Fibroblast of upper back skin (primary cell): Measurements from ENCODE around the gene POLH.
"Not testable (repeated sequence)": the region's sequence is repeated elsewhere in the genome, so short reads cannot be mapped to it uniquely, and the experiment has no call there.

Experiments
- DNase-seq: peaks from one replicate; pipeline ENCODE4 v3.0.0-alpha.2; 2013

The POLH gene

GRCh38 chr6:43634702-43635303 lies 58.8 kb downstream of the POLH start:
- no peak for DNase-seq

DNA sequence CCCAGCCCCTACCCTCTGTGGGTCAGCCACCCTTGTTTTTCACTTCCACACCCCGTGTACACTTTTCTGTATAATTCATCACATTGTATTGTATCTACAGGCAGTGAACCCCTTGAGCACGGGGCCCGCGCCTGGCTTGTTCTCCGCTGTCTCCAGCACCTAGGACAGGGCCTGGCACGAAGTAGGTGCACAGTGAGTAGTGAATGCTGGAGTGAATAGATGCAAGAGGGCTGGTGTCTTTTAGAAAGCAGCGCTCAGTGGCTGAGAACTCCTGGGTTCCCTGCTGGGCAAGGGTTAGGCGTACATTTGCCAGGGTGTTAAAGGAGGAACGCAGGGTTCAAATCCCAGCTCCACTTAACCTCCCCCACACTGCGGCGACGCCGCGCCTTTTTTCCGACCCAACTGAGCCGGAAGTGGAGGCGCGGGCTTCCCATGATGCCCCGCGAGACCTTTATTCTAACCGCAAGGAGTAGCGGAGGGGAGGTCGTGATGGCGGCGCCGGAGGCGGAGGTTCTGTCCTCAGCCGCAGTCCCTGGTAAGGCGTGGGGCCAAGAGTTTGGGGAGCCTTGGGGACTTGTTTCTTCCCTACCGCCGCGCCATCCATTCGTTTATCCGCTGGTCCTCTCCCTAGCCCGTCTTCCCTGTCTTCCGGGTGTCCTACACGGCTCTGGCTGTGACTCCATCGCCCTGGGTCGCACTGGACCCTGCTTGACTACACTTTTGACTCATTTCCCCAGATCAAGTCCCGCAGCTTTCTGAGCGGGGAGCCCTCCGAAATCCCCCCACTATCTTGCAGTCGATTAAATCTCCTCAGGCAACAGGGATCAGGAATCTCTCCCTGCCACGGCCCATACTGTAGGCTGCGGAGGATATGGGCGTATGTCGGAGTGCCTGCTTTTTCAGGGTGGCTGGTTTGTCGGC lies 59.7 kb downstream of the POLH start, which contains the start of gene MAD2L1BP:
Gene MAD2L1BP (plus strand): TSS at position 454 of the 921 bp plus-strand sequence. CDS start 36 bp downstream, at position 490.
- peak; percentile 76 for DNase-seq

GRCh38 chr6:43636308-43636659 lies 60.3 kb downstream of the POLH start:
- no peak for DNase-seq

DNA sequence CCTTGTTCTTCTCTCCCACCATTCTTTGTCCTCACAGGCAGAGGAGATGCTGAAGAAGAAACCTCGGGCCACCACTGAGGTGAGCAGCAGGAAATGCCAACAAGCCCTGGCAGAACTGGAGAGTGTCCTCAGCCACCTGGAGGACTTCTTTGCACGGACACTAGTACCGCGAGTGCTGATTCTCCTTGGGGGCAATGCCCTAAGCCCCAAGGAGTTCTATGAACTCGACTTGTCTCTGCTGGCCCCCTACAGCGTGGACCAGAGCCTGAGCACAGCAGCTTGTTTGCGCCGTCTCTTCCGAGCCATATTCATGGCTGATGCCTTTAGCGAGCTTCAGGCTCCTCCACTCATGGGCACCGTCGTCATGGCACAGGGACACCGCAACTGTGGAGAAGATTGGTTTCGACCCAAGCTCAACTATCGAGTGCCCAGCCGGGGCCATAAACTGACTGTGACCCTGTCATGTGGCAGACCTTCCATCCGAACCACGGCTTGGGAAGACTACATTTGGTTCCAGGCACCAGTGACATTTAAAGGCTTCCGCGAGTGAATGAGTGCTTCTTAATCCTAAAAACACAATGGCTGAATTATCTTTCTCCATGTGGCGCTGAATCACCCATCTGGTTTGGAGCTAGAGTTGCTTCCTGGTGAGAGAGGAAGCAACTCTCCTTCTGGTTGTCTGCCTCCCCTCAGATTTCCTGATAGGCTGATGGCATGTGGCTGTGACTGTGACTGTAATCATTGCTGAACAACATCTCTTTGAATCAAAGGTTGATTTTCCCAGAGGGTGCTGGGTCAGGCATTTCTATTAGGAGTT lies 64.2 kb downstream of the POLH start:
- no peak for DNase-seq

DNA sequence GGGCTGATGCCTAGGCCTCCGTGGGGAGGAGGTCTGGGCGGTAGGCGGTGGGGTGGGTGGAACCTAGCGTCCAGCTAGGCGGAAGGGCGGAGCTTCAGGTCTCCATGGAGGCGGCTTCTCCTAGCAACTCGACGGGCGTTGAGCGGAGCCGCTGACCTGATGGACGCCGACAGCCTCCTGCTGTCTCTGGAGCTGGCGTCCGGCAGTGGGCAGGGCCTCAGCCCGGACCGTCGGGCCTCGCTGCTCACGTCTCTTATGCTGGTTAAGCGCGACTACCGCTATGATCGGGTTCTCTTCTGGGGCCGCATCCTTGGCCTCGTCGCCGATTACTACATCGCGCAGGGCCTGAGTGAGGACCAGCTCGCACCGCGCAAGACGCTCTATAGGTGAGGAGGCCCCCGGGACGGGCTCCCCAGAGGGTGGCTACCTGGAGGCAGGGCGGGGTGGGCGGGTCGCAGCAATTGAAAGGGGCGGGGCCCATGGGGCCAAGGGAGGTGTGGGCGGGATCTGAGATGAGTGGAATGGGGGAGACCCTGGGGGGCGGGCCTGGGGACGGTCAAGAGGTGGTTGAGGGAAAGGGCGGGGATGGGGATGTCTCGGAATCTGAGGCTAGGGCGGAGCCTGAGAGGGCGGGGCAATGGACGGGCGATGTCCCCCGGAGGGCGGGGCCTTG lies 69.1 kb downstream of the POLH start, which contains the start of gene RSPH9:
Gene RSPH9 (plus strand): TSS at position 97 of the 673 bp plus-strand sequence. CDS start 63 bp downstream, at position 160.
- peak; percentile 54 for DNase-seq

- no peak for DNase-seq
Measured at GRCh38 chr6:43645613-43645964, 69.6 kb downstream of the POLH start.

DNA sequence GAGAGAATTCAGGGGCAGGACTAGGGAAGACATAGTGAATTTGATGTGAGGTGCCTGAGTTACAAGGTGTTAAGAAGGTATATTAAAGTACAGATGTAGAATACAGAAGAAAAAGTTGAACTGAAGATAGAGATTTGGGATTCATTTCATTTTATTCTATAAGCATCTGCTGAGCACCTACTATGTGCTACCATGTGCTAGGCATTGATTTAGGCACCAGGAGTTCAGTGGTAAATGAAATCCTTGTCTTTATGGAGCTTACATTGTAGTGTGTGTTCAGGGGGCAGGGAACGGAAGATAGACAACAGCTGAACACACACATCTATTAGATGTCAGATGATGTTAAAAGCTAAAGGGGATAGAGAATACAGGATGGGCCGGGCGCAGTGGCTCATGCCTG lies 71.6 kb downstream of the POLH start:
- DNase-seq = no peak

GRCh38 chr6:43648248-43648647 lies 72.3 kb downstream of the POLH start:
- no peak for DNase-seq

- DNase-seq = not testable (repeated sequence)
Measured at GRCh38 chr6:43652822-43653221, 76.8 kb downstream of the POLH start.

DNA sequence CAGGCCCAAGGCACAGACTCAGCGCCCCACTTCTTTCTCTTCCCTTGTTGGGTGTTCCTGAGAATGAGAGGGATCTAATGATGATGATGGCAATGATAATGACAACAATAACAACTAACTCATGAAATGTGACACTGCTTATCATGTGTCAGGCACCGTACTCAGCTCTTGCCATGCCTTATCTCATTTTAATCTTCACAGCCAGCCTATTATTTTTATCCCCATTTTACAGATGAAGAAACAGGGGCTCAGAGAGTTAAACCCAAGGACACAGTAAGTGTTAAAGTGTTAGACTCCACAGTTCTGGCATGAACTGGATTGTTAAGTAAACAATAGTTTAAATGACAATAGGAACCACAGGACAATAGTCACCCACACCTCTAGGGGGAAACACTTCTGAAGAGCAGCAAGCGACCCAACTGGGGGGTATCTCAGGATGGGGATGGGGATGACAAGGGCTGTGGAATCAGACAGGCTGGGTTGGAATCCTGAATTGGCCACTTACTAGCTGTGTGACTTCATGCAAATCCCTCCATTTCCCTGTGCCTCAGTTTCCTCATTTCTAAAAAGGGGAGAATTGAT lies 81.3 kb downstream of the POLH start:
- DNase-seq = no peak

DNA sequence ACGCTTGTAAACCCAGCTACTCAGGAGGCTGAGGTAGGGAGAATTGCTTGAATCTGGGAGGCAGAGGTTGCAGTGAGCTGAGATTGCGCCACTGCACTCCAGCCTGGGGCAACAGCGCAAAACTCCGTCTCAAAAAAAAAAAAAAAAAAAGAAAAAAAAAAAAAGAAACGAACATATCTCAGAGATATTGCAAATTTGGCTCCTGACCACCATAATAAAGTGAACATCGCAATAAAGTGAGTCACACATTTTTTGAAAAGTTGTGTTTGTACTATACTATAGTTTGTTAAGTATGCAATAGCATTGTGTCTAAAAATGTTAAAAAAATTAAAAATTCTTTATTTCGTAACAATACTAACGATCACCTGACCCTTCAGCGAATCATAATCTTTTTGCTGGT lies 82.2 kb downstream of the POLH start:
- no peak for DNase-seq

GRCh38 chr6:43662948-43663347 lies 87.0 kb downstream of the POLH start:
- DNase-seq = not testable (repeated sequence)
